PFSK-1 (cell line): ENCODE measurements around the gene THUMPD2.

Source experiments
- FOXP2 ChIP-seq: optimal IDR thresholded peaks from 2 replicates; pipeline ENCODE3; 2011; ENCODE audit warnings: borderline replicate concordance, control low read depth, inconsistent platforms; ENCODE audit not compliant: insufficient read depth; ENCODE audit errors: extremely low read length, extremely low read depth
- POLR2AphosphoS5 ChIP-seq: IDR thresholded peaks from 2 replicates; pipeline ENCODE4 v1.6.1; 2012; ENCODE audit warnings: low read depth, mild to moderate bottlenecking, control low read depth, low read length, moderate library complexity
- REST ChIP-seq, 2 experiments: IDR thresholded peaks; 2 replicates each; pipeline versions ENCODE4 v1.6.1 to v1.8.0; 2011 to 2012; ENCODE audit warnings: low read depth in 2 of 2, low read length in 2 of 2, control low read depth in 1 of 2, inconsistent platforms in 1 of 2, mild to moderate bottlenecking in 1 of 2, moderate library complexity in 1 of 2; ENCODE audit not compliant: insufficient read depth in 1 of 2
- SIN3A ChIP-seq: IDR thresholded peaks from 2 replicates; pipeline ENCODE4 v1.6.1; 2012; ENCODE audit warnings: mild to moderate bottlenecking, low read length, moderate library complexity, borderline replicate concordance; ENCODE audit not compliant: insufficient read depth
- TAF1 ChIP-seq: IDR thresholded peaks from 2 replicates; pipeline ENCODE4 v1.6.1; 2012; ENCODE audit warnings: low read length, control low read depth, borderline replicate concordance; ENCODE audit not compliant: insufficient read depth

THUMPD2 gene

GRCh38 chr2:39706312-39706711 lies 72.7 kb downstream of the THUMPD2 start:
- TF ChIP-seq POLR2AphosphoS5 (no peak), SIN3A (no peak), REST (IDR thresholded peaks at IDR 0.05; ENCODE audit: insufficient read depth in 1 of 2, low read depth in 2 of 2, low read length in 2 of 2) (no peak), TAF1 (no peak), FOXP2 (no peak)

GRCh38 chr2:39705638-39706037 lies 73.4 kb downstream of the THUMPD2 start:
- TF ChIP-seq SIN3A (no peak), POLR2AphosphoS5 (no peak), FOXP2 (no peak)

- TF ChIP-seq SIN3A (no peak), REST (IDR thresholded peaks at IDR 0.05; ENCODE audit: insufficient read depth in 1 of 2, low read depth in 2 of 2, low read length in 2 of 2) (no peak), POLR2AphosphoS5 (no peak), TAF1 (no peak), FOXP2 (no peak)
Measured at GRCh38 chr2:39704540-39704939, 74.5 kb downstream of the THUMPD2 start.

DNA sequence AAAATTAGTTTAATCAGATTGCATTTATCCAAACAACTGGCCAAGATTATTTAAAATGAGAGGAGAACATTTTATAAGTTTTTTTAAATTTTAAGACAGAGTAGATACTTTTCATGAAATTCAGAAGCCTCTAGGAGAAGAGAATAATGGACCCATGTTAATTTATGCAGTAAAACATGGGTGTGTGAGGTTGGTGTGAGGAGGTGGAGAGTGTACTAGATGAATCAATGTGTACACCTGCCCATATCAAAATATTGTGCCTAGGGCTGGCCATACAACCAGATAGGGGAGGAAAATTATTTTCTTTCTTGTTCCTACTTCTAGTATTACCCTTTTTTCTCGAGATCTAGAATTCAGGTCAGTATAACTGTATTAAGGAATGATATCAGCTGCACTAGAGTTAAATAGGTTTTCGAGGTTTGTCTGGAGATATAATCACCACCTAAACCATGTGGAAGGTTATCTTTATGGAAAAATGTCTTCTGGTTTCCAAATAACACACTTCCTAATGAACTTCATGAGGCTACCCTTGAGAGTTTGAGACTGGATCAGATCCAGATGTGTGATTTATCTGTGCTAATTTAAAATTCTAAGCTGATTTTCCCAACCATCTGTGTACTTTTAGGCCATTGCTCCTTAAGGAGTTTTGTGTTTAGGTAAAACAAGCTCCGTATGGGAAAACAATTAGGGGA lies 75.7 kb downstream of the THUMPD2 start:
- no peak for TF ChIP-seq POLR2AphosphoS5
- no peak for TF ChIP-seq FOXP2
- TF ChIP-seq SIN3A: no peak
- TF ChIP-seq REST (IDR thresholded peaks at IDR 0.05; ENCODE audit: insufficient read depth in 1 of 2, low read depth in 2 of 2, low read length in 2 of 2): no peak
- TF ChIP-seq TAF1: no peak

DNA sequence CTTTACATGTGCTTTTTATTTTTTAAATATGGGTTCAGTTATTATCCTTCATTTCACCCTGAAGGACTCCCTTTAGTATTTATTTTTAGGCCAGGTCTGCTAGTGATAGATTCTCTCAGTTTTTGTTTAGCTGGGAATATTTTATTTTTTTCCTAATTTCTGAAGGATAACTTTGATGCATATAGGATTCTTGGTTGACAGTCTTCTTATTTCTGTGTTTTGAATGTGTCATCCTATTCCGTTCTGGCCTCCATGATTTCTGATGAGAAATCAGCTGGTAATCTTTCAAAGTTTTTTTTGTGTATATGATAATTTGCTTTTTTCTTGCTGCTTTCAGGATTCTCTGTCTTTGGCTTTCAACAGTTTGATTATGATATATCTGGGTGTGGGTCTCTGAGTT lies 77.9 kb downstream of the THUMPD2 start:
- TF ChIP-seq FOXP2 (no peak), REST (IDR thresholded peaks at IDR 0.05; ENCODE audit: insufficient read depth in 1 of 2, low read depth in 2 of 2, low read length in 2 of 2) (no peak), POLR2AphosphoS5 (no peak), TAF1 (no peak), SIN3A (no peak)
